WERI-Rb-1 (cell line): ENCODE results near the gene DENND1A.
A peak's percentile ranks its signal among the peaks of the same experiment; 100 is the strongest.
"Not testable (repeated sequence)": the region's sequence is repeated elsewhere in the genome, so short reads cannot be mapped to it uniquely, and the experiment has no call there.

Experiments
- DNase-seq: peaks from one replicate; pipeline ENCODE4 v3.0.0-alpha.2; 2020
- H3K27ac ChIP-seq: fragments of 250-450 bp; sonication (Bioruptor Pico); 2 replicates; pipeline ENCODE4 v1.5.1; 2020; ENCODE audit warnings: mild to moderate bottlenecking, moderate library complexity
- H3K27me3 ChIP-seq: fragments of 250-450 bp; sonication (Bioruptor Pico); 2 replicates; pipeline ENCODE4 v1.5.1; 2021; ENCODE audit warnings: mild to moderate bottlenecking, low read depth, moderate library complexity; ENCODE audit not compliant: insufficient read depth, severe bottlenecking
- H3K36me3 ChIP-seq: fragments of 250-450 bp; sonication (Bioruptor Pico); 2 replicates; pipeline ENCODE4 v1.5.1; 2020; ENCODE audit warnings: mild to moderate bottlenecking, moderate library complexity
- H3K4me3 ChIP-seq: 2 replicates; pipeline ENCODE4 v1.5.1; 2011; ENCODE audit warnings: low read depth, mild to moderate bottlenecking, control low read depth, low read length
- H3K9me3 ChIP-seq: fragments of 250-450 bp; sonication (Bioruptor Pico); 2 replicates; pipeline ENCODE4 v1.5.1; 2021; ENCODE audit warnings: mild to moderate bottlenecking, moderate library complexity; ENCODE audit not compliant: severe bottlenecking
- TF ChIP-seq, protein P1 (sequence below): IDR thresholded peaks from 2 replicates; pipeline ENCODE4 v1.5.1; 2011; ENCODE audit warnings: low read depth, mild to moderate bottlenecking, control low read depth, inconsistent platforms, low read length

The DENND1A gene

DNA sequence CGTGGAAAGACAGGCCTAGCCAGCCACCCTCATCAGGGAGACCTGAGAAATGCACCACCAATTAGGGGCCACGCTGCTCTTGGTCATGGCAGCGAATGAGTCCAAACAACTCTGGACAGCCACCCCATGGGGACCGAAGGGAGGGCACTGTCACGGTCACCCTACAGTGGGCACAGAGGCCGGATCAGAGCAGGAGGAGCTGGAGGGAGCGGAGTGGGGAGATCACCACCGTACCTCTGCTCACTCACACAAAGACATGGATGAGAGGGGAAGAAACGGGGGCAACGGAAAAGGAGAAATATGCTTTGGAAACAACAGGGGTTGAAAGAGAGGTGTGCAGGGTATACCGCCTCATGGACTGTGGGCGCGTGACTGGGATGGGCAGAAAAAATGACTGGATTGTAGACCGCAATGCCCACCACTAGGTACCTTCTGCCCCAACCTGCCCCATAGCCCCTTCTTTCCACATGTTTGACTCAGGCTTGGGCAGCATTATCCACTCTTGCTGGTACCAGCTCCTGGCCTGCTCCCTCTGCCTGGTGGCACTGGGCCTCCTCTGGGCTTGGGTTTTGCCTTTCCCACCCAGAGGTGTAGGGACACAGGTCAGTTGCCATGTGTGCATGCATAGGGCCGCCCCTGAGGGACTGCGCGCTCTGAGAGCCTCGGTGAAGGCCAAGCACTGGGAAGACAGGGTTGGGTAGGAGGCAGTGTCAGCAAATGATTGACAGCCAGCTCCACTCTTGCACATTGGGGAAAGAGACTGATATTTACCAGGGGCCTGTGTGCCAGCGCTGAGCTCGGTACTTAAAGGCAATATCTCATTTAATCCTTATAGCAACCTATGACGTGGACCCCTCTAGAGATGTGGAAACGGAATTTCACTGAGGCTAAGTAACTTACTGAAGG is 497.3 kb downstream of the DENND1A start:
- H3K36me3 ChIP-seq, result peaks cover 8% of the 10 kb centered on the region
- TF ChIP-seq, protein P1, sequence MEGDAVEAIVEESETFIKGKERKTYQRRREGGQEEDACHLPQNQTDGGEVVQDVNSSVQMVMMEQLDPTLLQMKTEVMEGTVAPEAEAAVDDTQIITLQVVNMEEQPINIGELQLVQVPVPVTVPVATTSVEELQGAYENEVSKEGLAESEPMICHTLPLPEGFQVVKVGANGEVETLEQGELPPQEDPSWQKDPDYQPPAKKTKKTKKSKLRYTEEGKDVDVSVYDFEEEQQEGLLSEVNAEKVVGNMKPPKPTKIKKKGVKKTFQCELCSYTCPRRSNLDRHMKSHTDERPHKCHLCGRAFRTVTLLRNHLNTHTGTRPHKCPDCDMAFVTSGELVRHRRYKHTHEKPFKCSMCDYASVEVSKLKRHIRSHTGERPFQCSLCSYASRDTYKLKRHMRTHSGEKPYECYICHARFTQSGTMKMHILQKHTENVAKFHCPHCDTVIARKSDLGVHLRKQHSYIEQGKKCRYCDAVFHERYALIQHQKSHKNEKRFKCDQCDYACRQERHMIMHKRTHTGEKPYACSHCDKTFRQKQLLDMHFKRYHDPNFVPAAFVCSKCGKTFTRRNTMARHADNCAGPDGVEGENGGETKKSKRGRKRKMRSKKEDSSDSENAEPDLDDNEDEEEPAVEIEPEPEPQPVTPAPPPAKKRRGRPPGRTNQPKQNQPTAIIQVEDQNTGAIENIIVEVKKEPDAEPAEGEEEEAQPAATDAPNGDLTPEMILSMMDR, result no peak
- DNase-seq, result no peak
- no peaks in the 10 kb centered on the region for H3K27me3 ChIP-seq
- peaks cover 3% of the 10 kb centered on the region for H3K9me3 ChIP-seq
- H3K4me3 ChIP-seq, result no peak overlapping the region
- no peak overlapping the region for H3K27ac ChIP-seq

DNA sequence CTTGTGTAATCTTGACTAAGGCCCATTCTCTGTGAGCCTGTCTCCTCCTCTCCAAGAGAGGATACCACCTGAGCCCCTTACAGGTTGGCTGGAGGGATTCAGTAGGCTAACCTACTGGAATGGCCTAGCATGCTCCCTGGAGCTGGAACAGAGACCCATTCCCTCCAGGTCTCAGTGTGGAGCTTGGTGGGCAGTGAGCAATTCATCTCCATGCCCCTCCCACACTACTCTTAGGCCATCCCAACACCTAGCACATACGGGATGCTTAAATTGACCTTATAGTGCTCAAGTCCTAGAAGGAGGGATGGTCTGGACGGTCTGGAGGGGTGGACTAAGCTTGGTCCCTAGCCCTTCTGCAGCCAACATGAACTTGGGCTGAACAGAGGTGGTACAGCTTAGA is 498.3 kb downstream of the DENND1A start:
- TF ChIP-seq, protein P1, result no peak
- Histone ChIP-seq H3K36me3 (peaks cover 8% of the 10 kb centered on the region), H3K9me3 (peaks cover 3% of the 10 kb centered on the region), H3K4me3 (no peak overlapping the region), H3K27ac (no peak overlapping the region), H3K27me3 (no peaks in the 10 kb centered on the region)
- no peak for DNase-seq

DNA sequence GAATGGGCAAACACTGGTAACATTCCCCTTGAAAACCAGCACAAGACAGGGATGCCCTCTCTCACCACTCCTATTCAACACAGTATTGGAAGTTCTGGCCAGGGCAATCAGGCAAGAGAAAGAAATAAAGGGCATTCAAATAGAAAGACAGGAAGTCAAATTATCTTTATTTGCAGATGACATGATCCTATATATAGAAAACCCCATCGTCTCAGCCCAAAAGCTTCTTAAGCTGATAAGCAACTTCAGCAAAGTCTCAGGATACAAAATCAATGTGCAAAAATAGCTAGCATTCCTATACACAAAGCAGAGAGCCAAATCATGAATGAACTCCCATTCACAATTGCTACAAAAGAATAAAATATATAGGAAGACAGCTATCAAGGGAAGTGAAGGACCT is 501.5 kb downstream of the DENND1A start:
- H3K4me3 ChIP-seq, H3K27ac ChIP-seq, H3K27me3 ChIP-seq, H3K9me3 ChIP-seq, DNase-seq: not testable (repeated sequence)
- peaks cover 11% of the 10 kb centered on the region for H3K36me3 ChIP-seq

DNA sequence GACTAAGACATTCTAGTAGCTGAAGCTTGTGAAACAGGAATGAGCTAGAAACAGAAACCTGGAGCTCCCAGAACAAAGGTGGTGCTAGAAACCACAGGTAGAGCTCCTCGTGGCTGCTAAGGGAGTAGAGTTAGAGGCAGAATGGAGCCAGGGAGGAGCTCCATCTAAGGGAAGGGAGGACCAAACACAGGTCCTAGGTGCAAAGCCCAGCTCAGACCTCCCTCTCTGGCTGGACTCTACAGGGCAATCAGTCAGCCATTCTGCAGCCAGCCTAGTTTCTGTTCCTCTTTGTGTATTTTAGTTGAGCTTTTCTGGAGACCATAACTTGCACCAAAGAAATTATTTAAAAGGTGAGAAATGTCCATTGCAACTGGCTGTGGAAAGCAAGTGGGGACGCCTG is 503.5 kb downstream of the DENND1A start:
- no peaks in the 10 kb centered on the region for H3K27me3 ChIP-seq
- no peak overlapping the region for H3K27ac ChIP-seq
- peaks cover 3% of the 10 kb centered on the region for H3K9me3 ChIP-seq
- H3K36me3 ChIP-seq, result peaks cover 11% of the 10 kb centered on the region
- no peak for DNase-seq
- TF ChIP-seq, protein P1, result no peak
- no peak overlapping the region for H3K4me3 ChIP-seq

DNA sequence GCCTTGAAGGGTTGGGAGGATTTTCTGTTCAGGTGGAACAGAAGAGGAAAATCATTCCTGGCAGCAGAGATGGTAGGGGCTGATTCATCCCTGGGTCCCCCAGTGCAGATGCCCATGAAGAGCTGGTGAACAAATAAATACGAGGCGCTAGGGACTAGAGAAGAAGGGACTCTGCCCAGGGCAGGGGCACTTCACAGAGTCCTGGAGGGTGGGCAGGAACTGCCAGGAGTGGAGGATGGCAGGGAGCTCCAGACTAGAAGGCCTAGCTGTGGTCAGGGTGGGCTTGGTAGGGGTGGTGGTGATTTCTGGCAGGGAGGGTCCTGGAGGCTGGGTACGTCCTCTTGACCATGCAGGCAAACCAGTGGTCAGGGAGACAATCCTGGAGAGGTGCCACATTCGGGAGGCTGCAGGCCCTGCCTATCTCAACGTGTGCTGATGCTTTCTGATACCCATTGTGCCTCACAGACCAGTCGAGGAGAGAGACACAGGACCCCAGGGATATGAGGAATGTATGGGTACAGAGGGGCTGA is 504.0 kb downstream of the DENND1A start:
- Histone ChIP-seq H3K27me3 (no peaks in the 10 kb centered on the region), H3K36me3 (peaks cover 11% of the 10 kb centered on the region), H3K9me3 (peaks cover 3% of the 10 kb centered on the region), H3K4me3 (no peak overlapping the region), H3K27ac (no peak overlapping the region)
- no peak for DNase-seq
- TF ChIP-seq, protein P1, result no peak

DNA sequence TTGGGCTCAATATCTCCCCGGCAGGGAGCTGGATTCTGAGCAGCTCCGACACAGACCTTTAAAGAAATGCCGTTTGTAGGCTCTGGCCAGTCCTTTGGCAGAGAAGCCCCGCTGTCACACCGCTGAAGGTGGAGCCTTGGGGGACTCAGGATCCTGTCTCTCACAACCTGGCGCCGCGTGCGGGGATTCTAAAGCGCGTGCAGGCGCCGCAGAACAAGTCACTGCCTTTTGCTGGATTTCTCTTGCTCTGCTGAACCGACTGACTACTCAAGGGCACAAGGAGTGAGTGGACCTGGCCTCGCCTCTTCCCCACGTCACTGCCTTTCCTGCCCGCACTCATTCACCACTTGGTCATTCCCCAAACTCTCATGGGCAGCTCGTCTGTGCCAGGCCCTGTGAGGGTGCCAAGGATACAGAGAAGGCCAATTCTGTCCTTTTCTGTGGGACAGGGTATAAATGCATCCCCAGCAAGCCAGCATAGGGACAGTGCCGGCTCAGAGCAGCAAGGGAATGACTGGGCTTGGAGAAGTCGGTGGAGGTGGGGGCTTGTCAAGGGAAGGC is 504.6 kb downstream of the DENND1A start:
- peaks cover 10% of the 10 kb centered on the region for H3K36me3 ChIP-seq
- H3K27me3 ChIP-seq, result no peaks in the 10 kb centered on the region
- peaks cover 3% of the 10 kb centered on the region for H3K9me3 ChIP-seq
- H3K27ac ChIP-seq, result no peak overlapping the region
- no peak overlapping the region for H3K4me3 ChIP-seq
- DNase-seq, result peak; percentile 3
- TF ChIP-seq, protein P1, result no peak
